ENCODE measurements around the gene EVA1B.

The EVA1B gene

DNA sequence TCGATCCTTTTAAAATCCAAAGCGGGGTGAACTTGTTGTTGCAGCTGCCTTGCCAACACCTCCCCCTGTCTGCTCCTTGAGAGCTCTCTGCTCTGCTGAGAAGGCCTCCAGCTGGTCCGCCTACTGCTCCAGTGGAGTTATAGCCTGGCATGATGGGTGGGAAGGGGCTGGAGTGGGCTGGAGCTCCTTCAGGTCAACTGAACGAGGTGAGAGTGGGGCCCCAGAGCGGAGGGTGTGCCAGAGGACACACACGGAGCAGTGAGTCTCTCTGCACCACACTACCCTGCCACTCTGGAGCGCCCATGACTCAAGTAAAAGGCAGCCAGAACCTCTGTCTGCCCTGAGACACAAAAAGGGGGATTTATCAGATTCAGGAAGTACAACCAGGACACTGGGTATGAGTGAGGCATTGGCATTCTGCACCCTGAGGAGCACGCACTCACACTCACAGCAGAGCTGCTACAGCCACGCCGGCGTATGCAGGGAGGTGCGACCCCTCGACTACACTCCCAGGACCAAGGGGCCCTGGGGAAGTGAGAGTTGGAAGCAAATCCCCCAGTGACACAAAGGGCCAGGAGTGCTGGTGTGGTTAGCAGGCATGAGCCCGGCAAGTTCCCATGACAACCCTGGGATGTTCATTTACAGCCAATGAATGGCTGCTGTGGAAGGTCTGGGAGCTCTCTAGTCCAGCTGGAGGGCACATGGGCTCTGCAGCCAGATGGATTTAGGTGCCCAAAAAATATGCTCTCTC lies 28.0 kb upstream of the EVA1B start:
- Histone ChIP-seq H3K36me3 (peaks cover 92% of the 10 kb centered on the region), H3K4me3 (ENCODE audit: low read depth in 1 of 2, low read length in 1 of 2) (peak overlapping the region; percentile 26 to 50), H3K4me1 (ENCODE audit: control insufficient read depth in 1 of 2, insufficient read depth in 1 of 2, low read depth in 1 of 2, low read length in 1 of 2) (peaks cover 47 to 51% of the 10 kb centered on the region in 2 experiments), H3K27me3 (no peaks in the 10 kb centered on the region), H3K27ac (peak overlapping the region; percentile 99), H3K9me3 (no peaks in the 10 kb centered on the region)
- TF ChIP-seq CTCF (IDR thresholded peaks at IDR 0.05) = no peak

DNA sequence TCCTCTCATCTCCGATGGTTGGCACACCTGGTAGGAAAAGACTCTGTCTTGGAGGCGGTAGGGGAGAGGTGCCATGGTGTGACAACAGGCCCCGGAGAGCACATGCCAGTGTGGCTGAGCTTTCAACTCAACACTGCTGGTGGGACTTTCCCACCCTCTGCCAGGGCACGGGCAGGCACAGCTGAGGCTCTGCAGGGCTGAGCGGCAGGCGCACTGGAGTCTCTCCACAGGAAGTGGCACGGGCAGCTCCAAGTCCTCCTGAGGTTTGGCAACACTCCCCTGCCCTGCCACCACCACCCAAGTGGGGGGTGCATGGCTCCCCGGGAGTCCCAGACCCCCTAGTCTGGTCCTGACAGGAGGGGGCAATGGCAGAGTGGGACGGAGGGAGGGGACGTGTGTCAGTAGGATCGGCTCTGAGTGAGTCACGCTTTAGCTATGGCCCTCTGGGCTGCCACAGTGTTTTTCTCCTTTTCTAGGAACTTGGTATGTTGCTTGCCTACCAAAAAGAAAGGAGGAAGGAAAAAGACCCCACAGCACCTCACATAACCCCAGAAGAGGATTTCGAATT lies 27.3 kb upstream of the EVA1B start:
- H3K9me3 ChIP-seq = no peaks in the 10 kb centered on the region
- H3K4me3 ChIP-seq (ENCODE audit: low read depth in 1 of 2, low read length in 1 of 2) = peak overlapping the region; percentile 26 to 50
- TF ChIP-seq CTCF (IDR thresholded peaks at IDR 0.05) = no peak
- H3K4me1 ChIP-seq (ENCODE audit: control insufficient read depth in 1 of 2, insufficient read depth in 1 of 2, low read depth in 1 of 2, low read length in 1 of 2) = peaks cover 47 to 51% of the 10 kb centered on the region in 2 experiments
- H3K36me3 ChIP-seq = peaks cover 91% of the 10 kb centered on the region
- H3K27ac ChIP-seq = peak overlapping the region; percentile 99
- H3K27me3 ChIP-seq = no peaks in the 10 kb centered on the region

GRCh38 chr1:36349839-36350238 lies 26.4 kb upstream of the EVA1B start:
- no peaks in the 10 kb centered on the region for H3K9me3 ChIP-seq
- no peaks in the 10 kb centered on the region for H3K27me3 ChIP-seq
- H3K36me3 ChIP-seq = peaks cover 91% of the 10 kb centered on the region
- no peak for TF ChIP-seq CTCF (IDR thresholded peaks at IDR 0.05)
- H3K4me3 ChIP-seq (ENCODE audit: low read depth in 1 of 2, low read length in 1 of 2) = peak overlapping the region; percentile 4 to 50
- H3K4me1 ChIP-seq (ENCODE audit: control insufficient read depth in 1 of 2, insufficient read depth in 1 of 2, low read depth in 1 of 2, low read length in 1 of 2) = peaks cover 47 to 51% of the 10 kb centered on the region in 2 experiments
- peak overlapping the region; percentile 99 for H3K27ac ChIP-seq

DNA sequence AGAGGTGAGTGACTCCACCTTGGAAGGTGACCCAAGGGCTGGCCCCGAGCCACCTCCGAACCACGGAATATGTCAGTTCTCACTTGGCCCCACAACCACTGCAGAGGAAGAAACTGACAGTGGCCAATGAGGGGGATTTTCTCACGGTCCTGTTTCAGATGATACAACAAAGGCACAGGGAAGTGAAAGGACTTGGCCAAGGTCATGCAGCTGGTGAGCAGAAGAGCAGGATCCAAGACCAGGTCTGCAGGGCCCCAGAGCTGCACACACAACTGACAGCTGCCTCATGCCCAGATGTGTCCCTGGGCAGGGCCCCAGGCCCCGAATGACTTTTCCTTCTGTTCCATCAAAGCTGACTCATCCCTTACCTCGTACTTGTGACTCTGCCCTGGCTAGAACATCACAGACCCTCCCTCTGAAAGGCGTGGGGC lies 25.8 kb upstream of the EVA1B start:
- H3K4me3 ChIP-seq (ENCODE audit: low read depth in 1 of 2, low read length in 1 of 2) = peak overlapping the region; percentile 4 to 50
- H3K27ac ChIP-seq = peak overlapping the region; percentile 99
- peaks cover 52 to 57% of the 10 kb centered on the region in 2 experiments for H3K4me1 ChIP-seq (ENCODE audit: control insufficient read depth in 1 of 2, insufficient read depth in 1 of 2, low read depth in 1 of 2, low read length in 1 of 2)
- peaks cover 91% of the 10 kb centered on the region for H3K36me3 ChIP-seq
- no peaks in the 10 kb centered on the region for H3K27me3 ChIP-seq
- TF ChIP-seq CTCF (IDR thresholded peaks at IDR 0.05) = no peak
- no peaks in the 10 kb centered on the region for H3K9me3 ChIP-seq

DNA sequence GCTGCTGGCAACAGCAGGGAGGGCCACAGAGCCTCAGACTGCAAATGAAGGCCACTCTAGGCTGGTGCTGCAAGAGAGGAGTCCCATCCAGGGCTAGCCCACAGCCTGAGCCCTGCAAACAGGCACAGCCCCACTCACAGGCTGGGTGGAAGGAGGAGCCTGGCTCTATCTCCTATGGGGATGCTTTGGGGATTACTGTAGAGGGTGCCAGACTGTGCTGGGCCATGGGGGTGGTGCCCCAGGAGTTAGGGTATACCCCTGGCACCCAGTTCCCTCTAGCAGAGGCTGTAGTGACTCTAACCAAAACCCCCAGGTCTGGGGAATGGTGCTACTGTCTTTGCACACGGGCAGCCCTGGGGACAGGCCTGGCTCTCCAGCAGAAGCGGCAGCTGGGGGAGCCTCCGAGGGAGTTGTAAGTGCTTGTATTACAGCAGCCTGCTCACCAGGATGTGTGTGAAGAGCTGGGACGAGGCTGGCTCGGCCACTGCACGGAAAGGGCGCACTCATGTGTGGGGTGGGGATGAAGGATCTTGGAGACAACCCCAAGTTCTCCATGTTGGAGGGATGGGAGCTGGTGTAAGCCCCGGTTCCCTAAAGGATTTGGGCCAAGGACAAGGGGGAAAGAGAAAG lies 23.4 kb upstream of the EVA1B start:
- Histone ChIP-seq H3K4me3 (ENCODE audit: low read depth in 1 of 2, low read length in 1 of 2) (no peak overlapping the region), H3K36me3 (peaks cover 91% of the 10 kb centered on the region), H3K9me3 (no peaks in the 10 kb centered on the region), H3K4me1 (ENCODE audit: control insufficient read depth in 1 of 2, insufficient read depth in 1 of 2, low read depth in 1 of 2, low read length in 1 of 2) (peaks cover 70 to 71% of the 10 kb centered on the region in 2 experiments), H3K27me3 (no peaks in the 10 kb centered on the region), H3K27ac (peak overlapping the region; percentile 59)
- no peak for TF ChIP-seq CTCF (IDR thresholded peaks at IDR 0.05)
